Measurements from ENCODE around the gene HS1BP3. TPM values are rescaled to one million over a fixed set of nuclear protein-coding genes. Genes with fewer than 3 reads are reported as not detected.

The HS1BP3 gene
- total RNA-seq, 1 experiment from 2014 or later: 28.0 TPM

- no peaks in the 10 kb centered on the region for H3K27me3 ChIP-seq
- H3K36me3 ChIP-seq: no peaks in the 10 kb centered on the region
- DNase-seq: no peak
- no peaks in the 10 kb centered on the region for H3K9me3 ChIP-seq
- H3K4me3 ChIP-seq: no peak overlapping the region
These were observed 79.7 kb downstream of the HS1BP3 start for GRCh38 chr2:20571231-20571630.

GRCh38 chr2:20570249-20570648, 80.6 kb downstream of the HS1BP3 start:
- Histone ChIP-seq H3K9me3 (no peaks in the 10 kb centered on the region), H3K36me3 (no peaks in the 10 kb centered on the region), H3K4me3 (no peak overlapping the region), H3K27me3 (no peaks in the 10 kb centered on the region)
- no peak for DNase-seq

DNA sequence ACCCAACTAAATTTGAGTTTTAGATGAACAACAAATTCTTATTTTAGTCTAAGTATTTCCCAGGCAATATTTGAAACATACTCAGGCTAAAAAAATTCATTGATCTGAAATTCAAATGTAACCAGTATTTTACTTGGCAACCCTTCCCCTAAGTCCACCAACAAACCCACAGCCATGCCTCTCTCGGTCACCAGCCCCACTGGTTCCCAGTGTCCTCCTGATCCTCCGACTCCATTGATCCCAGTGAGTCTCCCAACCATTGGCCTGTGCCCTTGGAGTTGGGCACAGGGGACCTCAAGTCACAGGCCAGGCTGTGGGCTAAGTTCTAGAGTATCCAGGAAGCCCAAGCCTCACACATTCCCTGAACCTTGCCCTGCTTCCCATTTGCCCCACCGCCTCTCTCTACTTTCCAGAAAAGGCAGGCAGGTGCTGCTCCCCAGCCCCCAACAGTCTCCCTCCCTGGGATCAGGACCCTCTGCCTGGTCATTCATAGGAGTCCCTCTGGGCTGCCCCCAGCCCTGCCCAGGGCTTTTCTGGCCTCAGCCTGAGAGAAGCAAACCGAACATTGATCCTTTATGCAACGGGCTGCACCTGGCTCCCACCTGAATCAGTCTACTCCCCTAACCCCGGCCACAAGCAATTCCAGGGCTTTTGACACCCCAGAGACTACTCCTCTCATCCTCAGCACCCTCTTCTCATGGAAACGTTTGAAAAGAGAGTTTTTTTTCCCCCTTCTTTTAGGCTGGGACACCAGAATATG, 81.3 kb downstream of the HS1BP3 start:
- H3K4me3 ChIP-seq: no peak overlapping the region
- no peaks in the 10 kb centered on the region for H3K27me3 ChIP-seq
- H3K36me3 ChIP-seq: no peaks in the 10 kb centered on the region
- H3K9me3 ChIP-seq: no peaks in the 10 kb centered on the region
- DNase-seq: no peak

- DNase-seq: no peak
These were observed 82.1 kb downstream of the HS1BP3 start for GRCh38 chr2:20568501-20569463.

DNA sequence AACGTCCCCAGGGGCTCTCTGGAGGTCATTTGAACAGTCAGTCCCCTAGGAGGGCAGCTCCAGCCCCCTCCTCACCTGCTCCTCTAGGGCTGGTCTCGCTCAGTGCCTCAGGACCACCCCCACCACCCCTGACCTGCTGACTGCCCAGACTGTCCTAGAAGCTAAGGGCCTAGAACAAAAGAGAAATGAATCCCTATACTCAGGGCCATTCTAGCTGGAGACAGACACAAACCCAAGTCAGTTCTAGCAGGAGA, 83.0 kb downstream of the HS1BP3 start:
- no peak for DNase-seq
- Histone ChIP-seq H3K4me3 (no peak overlapping the region), H3K9me3 (no peaks in the 10 kb centered on the region), H3K27me3 (no peaks in the 10 kb centered on the region), H3K36me3 (no peaks in the 10 kb centered on the region)

More at GRCh38 chr2:20568501-20569463, 82.1 kb downstream of the HS1BP3 start:
- Histone ChIP-seq H3K4me3 (no peak overlapping the region), H3K36me3 (no peaks in the 10 kb centered on the region), H3K9me3 (no peaks in the 10 kb centered on the region), H3K27me3 (no peaks in the 10 kb centered on the region)

Other genes with a start within 250 kb of the HS1BP3 start
- 65.2 and 65.4 TPM in 2 replicates for gene RHOB, start 204.0 kb downstream of the HS1BP3 start, total RNA-seq (2014; rRNA removed; shearing (Covaris generic); ENCODE audit: low replicate concordance)
- not detected in 2 replicates for gene GDF7, start 16.0 kb upstream of the HS1BP3 start, total RNA-seq (2014; rRNA removed; shearing (Covaris generic); ENCODE audit: low replicate concordance)
- 9.0 and 13.6 TPM in 2 replicates for gene LDAH, start 172.0 kb upstream of the HS1BP3 start, total RNA-seq (2014; rRNA removed; shearing (Covaris generic); ENCODE audit: low replicate concordance)